ENCODE measurements around the gene HEBP2.

HEBP2 gene

GRCh38 chr6:138417493-138418117, 13.6 kb downstream of the HEBP2 start:
- no peak for DNase-seq (ENCODE audit: low read depth)
- no peak overlapping the region for H3K4me3 ChIP-seq (ENCODE audit: low read depth, low read length)
- TF ChIP-seq, protein P1, sequence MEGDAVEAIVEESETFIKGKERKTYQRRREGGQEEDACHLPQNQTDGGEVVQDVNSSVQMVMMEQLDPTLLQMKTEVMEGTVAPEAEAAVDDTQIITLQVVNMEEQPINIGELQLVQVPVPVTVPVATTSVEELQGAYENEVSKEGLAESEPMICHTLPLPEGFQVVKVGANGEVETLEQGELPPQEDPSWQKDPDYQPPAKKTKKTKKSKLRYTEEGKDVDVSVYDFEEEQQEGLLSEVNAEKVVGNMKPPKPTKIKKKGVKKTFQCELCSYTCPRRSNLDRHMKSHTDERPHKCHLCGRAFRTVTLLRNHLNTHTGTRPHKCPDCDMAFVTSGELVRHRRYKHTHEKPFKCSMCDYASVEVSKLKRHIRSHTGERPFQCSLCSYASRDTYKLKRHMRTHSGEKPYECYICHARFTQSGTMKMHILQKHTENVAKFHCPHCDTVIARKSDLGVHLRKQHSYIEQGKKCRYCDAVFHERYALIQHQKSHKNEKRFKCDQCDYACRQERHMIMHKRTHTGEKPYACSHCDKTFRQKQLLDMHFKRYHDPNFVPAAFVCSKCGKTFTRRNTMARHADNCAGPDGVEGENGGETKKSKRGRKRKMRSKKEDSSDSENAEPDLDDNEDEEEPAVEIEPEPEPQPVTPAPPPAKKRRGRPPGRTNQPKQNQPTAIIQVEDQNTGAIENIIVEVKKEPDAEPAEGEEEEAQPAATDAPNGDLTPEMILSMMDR (IDR thresholded peaks at IDR 0.05; ENCODE audit: low read depth, low read length, missing control alignments): no peak

GRCh38 chr6:138418118-138418742, 14.2 kb downstream of the HEBP2 start:
- no peak for DNase-seq (ENCODE audit: low read depth)
- TF ChIP-seq, protein P1 (IDR thresholded peaks at IDR 0.05; ENCODE audit: low read depth, low read length, missing control alignments): no peak
- no peak overlapping the region for H3K4me3 ChIP-seq (ENCODE audit: low read depth, low read length)

- TF ChIP-seq, protein P1 (IDR thresholded peaks at IDR 0.05; ENCODE audit: low read depth, low read length, missing control alignments): no peak
- H3K4me3 ChIP-seq (ENCODE audit: low read depth, low read length): no peak overlapping the region
- DNase-seq (ENCODE audit: low read depth): no peak
Measured at GRCh38 chr6:138419766-138420165, 15.7 kb downstream of the HEBP2 start.

GRCh38 chr6:138420356-138420755, 16.3 kb downstream of the HEBP2 start:
- DNase-seq (ENCODE audit: low read depth): no peak
- H3K4me3 ChIP-seq (ENCODE audit: low read depth, low read length): no peak overlapping the region
- TF ChIP-seq, protein P1 (IDR thresholded peaks at IDR 0.05; ENCODE audit: low read depth, low read length, missing control alignments): no peak

- no peak overlapping the region for H3K4me3 ChIP-seq (ENCODE audit: low read depth, low read length)
- DNase-seq (ENCODE audit: low read depth): no peak
- TF ChIP-seq, protein P1 (IDR thresholded peaks at IDR 0.05; ENCODE audit: low read depth, low read length, missing control alignments): no peak
Measured at GRCh38 chr6:138421089-138421488, 17.1 kb downstream of the HEBP2 start.

- DNase-seq (ENCODE audit: low read depth): no peak
- TF ChIP-seq, protein P1 (IDR thresholded peaks at IDR 0.05; ENCODE audit: low read depth, low read length, missing control alignments): no peak
- H3K4me3 ChIP-seq (ENCODE audit: low read depth, low read length): no peak overlapping the region
Measured at GRCh38 chr6:138421608-138422007, 17.6 kb downstream of the HEBP2 start.

DNA sequence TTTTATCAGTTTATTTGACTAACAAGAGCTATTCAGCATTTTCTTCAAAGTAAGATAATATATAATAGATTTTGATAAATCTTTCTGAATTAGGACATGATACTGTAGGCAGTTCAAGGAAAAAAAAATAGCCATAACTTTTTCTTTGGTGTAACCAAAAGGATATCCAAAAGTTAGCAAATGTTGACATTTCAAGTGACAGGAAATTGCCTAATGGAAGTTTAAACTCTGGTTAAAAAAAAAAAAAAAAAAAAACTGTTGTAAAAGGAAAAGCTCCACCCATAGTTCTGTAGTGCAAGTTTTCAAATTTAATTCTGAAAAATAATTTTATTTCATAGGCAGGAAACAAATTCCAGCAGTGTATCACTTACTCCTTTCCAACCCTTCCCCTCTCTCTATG, 18.8 kb downstream of the HEBP2 start:
- TF ChIP-seq, protein P1 (IDR thresholded peaks at IDR 0.05; ENCODE audit: low read depth, low read length, missing control alignments): no peak

More for the DNA sequence above, 18.8 kb downstream of the HEBP2 start:
- no peak for DNase-seq (ENCODE audit: low read depth)
- no peak overlapping the region for H3K4me3 ChIP-seq (ENCODE audit: low read depth, low read length)
